Tibial artery (tissue), 4 donors: ENCODE results near the gene TBC1D7.

Experiments
- DNase-seq, 2 donors: peaks; one replicate each; pipeline ENCODE4 v3.0.0-alpha.2; 2019
- H3K27ac ChIP-seq, 2 donors: fragments of 200-600 bp; sonication (generic) in 1 of 2; 1 replicate in 1 of 2; 2 replicates in 1 of 2; pipeline ENCODE4 v1.5.1; 2018 to 2019; ENCODE audit warnings: mild to moderate bottlenecking in 1 of 2
- H3K27me3 ChIP-seq, 2 donors: fragments of 200-600 bp; sonication (generic) in 1 of 2; one replicate each; pipeline versions ENCODE4 v1.5.1 to v1.6.0; 2016 to 2019
- H3K36me3 ChIP-seq, 3 donors: fragments of 200-600 bp; sonication (generic) in 2 of 3; one replicate each; pipeline ENCODE4 v1.5.1; 2016 to 2019; ENCODE audit warnings: mild to moderate bottlenecking in 2 of 3
- H3K4me1 ChIP-seq, 4 donors: fragments of 200-600 bp; sonication (generic) in 2 of 4; 1 replicate in 3 of 4; 2 replicates in 1 of 4; pipeline ENCODE4 v1.5.1; 2016 to 2019
- H3K4me3 ChIP-seq, 2 donors: fragments of 200-600 bp; sonication (generic) in 1 of 2; 1 replicate in 1 of 2; 2 replicates in 1 of 2; pipeline ENCODE4 v1.5.1; 2018 to 2019; ENCODE audit warnings: mild to moderate bottlenecking in 2 of 2
- H3K9me3 ChIP-seq, 3 donors: fragments of 200-600 bp; sonication (generic) in 1 of 3; one replicate each; pipeline ENCODE4 v1.5.1; 2016 to 2019
- CTCF ChIP-seq, 2 experiments: fragments of 200-600 bp in 1 of 2; fragments of 450-650 bp in 1 of 2; IDR thresholded peaks; one replicate each; pipeline ENCODE4 v1.5.1; 2017 to 2019; ENCODE audit warnings: antibody characterized with exemption in 2 of 2, mild to moderate bottlenecking in 1 of 2, moderate library complexity in 1 of 2
- intact Hi-C: fragments of 100-400 bp; cut with DNase I; formaldehyde crosslinking; loops from one replicate; pipeline ENCODE4 v1.15.0; 2023; ENCODE audit warnings: low total_unique reads

Gene TBC1D7

GRCh38 chr6:13314806-13315205 is 13.5 kb downstream of the TBC1D7 start:
- intact Hi-C loops, result no loop called here
- Histone ChIP-seq H3K36me3 (peaks cover 37 to 68% (median 61%) of the 10 kb centered on the region in 3 donors), H3K9me3 (no peaks in the 10 kb centered on the region), H3K4me1 (no peaks in the 10 kb centered on the region), H3K4me3 (no peak overlapping the region), H3K27ac (no peak overlapping the region), H3K27me3 (no peaks in the 10 kb centered on the region)
- TF ChIP-seq CTCF (IDR thresholded peaks at IDR 0.05), result no peak
- DNase-seq, result no peak

GRCh38 chr6:13311155-13311554 is 17.2 kb downstream of the TBC1D7 start:
- intact Hi-C loops, result no loop called here
- Histone ChIP-seq H3K4me1 (no peaks in the 10 kb centered on the region), H3K36me3 (peaks cover 24 to 59% (median 51%) of the 10 kb centered on the region in 3 donors), H3K4me3 (no peak overlapping the region), H3K9me3 (no peaks in the 10 kb centered on the region), H3K27me3 (no peaks in the 10 kb centered on the region), H3K27ac (no peak overlapping the region)
- no peak for DNase-seq
- TF ChIP-seq CTCF (IDR thresholded peaks at IDR 0.05), result no peak

GRCh38 chr6:13308332-13308731 is 20.0 kb downstream of the TBC1D7 start:
- no peaks in the 10 kb centered on the region for H3K27me3 ChIP-seq
- H3K4me3 ChIP-seq, result no peak overlapping the region
- no peak for DNase-seq
- H3K4me1 ChIP-seq, result peaks cover 0 to 15% (median 10%) of the 10 kb centered on the region in 4 donors
- H3K27ac ChIP-seq, result no peak overlapping the region
- no peak for TF ChIP-seq CTCF (IDR thresholded peaks at IDR 0.05)
- no peaks in the 10 kb centered on the region for H3K9me3 ChIP-seq
- H3K36me3 ChIP-seq, result peaks cover 16 to 35% (median 28%) of the 10 kb centered on the region in 3 donors
- intact Hi-C loops, result no loop called here

- no peak for TF ChIP-seq CTCF (IDR thresholded peaks at IDR 0.05)
- Histone ChIP-seq H3K9me3 (no peaks in the 10 kb centered on the region), H3K36me3 (peaks cover 16 to 32% (median 28%) of the 10 kb centered on the region in 3 donors), H3K27me3 (no peaks in the 10 kb centered on the region), H3K4me3 (no peak overlapping the region), H3K27ac (no peak overlapping the region), H3K4me1 (peaks cover 0 to 22% (median 15%) of the 10 kb centered on the region in 4 donors)
- intact Hi-C loops, result no loop called here
- DNase-seq, result no peak
Observed at GRCh38 chr6:13307508-13307995, 20.8 kb downstream of the TBC1D7 start.

- no peak for DNase-seq
- intact Hi-C loops, result no loop called here
- Histone ChIP-seq H3K4me3 (no peak overlapping the region), H3K36me3 (peaks cover 10 to 45% (median 28%) of the 10 kb centered on the region in 3 donors), H3K4me1 (peaks cover 0 to 32% (median 23%) of the 10 kb centered on the region in 4 donors), H3K9me3 (no peaks in the 10 kb centered on the region), H3K27me3 (no peaks in the 10 kb centered on the region), H3K27ac (no peak overlapping the region)
- TF ChIP-seq CTCF (IDR thresholded peaks at IDR 0.05), result no peak
Observed at GRCh38 chr6:13305791-13306190, 22.5 kb downstream of the TBC1D7 start.

- Histone ChIP-seq H3K36me3 (peaks cover 10 to 50% (median 28%) of the 10 kb centered on the region in 3 donors), H3K4me3 (no peak overlapping the region), H3K9me3 (no peaks in the 10 kb centered on the region), H3K27ac (no peak overlapping the region), H3K4me1 (peaks cover 0 to 32% (median 23%) of the 10 kb centered on the region in 4 donors), H3K27me3 (no peaks in the 10 kb centered on the region)
- no peak for TF ChIP-seq CTCF (IDR thresholded peaks at IDR 0.05)
- no peak for DNase-seq
- intact Hi-C loops, result no loop called here
Observed at GRCh38 chr6:13305288-13305687, 23.0 kb downstream of the TBC1D7 start.
